Measurements from ENCODE around the gene ZNF655.
A peak's percentile ranks its signal among the peaks of the same experiment; 100 is the strongest.

Gene ZNF655

GRCh38 chr7:99615989-99616358 lies 57.5 kb downstream of the ZNF655 start:
- peak in 1 of 2 donors; percentile 11 for DNase-seq

DNA sequence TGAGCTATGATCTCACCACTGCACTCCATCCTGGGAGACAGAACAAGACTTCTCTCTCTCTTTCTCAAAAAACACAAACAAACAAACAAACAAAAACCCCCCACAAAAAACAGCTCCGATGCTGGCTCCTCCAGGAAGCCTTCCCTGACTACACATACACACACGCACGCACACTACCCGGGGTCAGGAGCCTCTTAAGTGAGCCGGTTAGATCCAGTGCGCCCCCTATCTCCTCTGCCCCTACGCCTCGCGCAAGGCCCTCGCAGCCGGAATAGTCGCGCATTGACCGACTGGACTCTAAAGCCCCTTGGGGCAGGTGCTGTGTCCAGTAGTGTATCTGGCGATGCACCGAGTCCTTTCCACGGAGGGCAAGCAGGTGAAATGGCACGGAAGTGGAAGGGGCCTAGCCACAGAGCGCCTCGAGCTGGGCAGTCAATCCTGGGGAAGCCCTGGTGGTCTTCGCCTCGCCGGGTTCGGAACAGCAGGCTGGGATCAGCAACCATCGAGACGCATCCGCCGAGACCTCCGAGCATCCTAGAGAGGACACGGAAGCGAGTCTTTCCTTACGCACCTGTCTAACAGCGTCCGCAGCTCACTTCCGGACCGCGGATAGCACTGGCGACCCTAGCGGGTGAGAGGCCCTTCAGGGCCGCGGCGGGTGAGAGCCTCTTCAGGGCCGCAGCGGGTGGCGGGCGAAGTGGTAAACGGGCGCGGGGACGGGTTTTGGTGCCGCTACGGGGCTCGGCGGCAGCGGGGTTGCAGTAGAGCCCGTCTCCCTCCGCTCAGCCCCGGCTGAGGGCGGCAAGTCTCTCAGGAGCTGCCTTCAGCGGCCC lies 58.1 kb downstream of the ZNF655 start, which contains the start of gene ZSCAN25:
Gene ZSCAN25, plus strand, starts transcription at position 588 of the 833 bp plus-strand sequence. CDS start 2,661 bp downstream, outside the sequence.
- peak; percentile 71 to 83 for DNase-seq

GRCh38 chr7:99617192-99617781 lies 58.8 kb downstream of the ZNF655 start:
- peak; percentile 10 to 26 for DNase-seq

- DNase-seq = no peak
Measured at GRCh38 chr7:99618726-99619125, 60.3 kb downstream of the ZNF655 start.

- no peak for DNase-seq
Measured at GRCh38 chr7:99619571-99620130, 61.2 kb downstream of the ZNF655 start.

DNA sequence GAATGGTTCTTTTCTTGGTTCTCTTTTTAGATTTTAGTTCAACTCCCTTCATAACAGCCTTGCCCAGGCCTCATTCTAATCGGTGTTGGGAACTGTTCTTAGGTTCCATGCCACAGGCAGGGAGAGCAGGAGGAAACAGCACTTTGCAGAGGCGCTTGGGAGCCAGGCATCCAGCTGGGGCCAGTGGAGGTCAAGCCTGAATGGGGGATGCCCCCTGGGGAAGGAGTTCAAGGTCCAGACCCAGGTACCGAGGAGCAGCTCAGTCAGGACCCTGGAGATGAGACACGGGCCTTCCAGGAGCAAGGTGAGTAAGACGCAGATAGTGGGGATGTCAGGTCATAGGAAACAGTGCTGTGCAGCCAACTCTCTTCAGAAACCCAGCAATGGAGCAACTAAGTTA lies 62.8 kb downstream of the ZNF655 start:
- DNase-seq = no peak

DNA sequence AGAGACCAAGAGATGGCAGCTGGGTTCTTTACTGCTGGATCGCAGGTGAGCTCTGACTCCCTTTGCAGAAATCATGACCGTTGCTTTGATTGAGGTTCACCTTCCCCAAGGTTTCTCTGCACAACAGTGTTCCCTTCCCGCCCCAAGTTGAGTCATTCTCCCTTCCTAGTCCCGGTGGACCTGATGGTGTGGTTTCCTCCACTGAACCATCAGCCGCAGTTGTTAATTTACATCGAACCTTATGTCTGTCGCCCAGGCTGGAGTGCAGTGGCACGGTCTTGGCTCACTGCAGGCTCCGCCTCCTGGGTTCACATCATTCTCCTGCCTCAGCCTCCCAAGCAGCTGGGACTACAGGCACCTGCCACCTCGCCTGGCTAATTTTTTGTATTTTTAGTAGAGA lies 64.2 kb downstream of the ZNF655 start:
- no peak for DNase-seq

DNA sequence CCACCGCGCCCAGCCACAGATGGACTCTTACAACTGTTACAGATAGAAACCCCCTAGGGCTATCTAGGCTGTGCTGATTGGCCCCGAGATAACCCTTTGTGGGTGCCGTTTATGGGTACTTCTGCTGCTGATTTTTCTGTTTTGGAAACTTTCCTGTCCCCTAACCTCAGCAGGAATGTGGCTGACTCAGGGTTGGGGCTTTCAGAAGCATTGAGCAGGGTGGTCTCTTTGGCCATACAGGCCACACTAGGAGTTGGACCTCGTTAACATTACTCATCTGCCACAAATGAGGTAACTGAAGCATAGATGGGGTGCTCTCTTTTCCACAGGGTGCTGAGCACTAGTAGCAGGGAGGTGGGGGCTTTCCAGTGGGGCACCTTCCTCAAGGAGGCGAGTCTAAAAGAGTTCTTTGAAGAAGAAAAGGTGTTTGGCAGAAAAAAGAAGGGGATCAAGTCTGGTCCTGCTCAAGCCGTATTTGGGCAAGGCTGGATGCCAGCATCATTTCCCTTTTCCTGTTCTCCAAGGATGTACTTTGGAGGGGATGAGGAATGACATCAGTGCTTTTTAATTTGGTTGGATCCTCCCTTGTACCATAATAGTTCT lies 64.8 kb downstream of the ZNF655 start:
- DNase-seq = no peak

GRCh38 chr7:99623702-99624447 lies 65.4 kb downstream of the ZNF655 start:
- no peak for DNase-seq

DNA sequence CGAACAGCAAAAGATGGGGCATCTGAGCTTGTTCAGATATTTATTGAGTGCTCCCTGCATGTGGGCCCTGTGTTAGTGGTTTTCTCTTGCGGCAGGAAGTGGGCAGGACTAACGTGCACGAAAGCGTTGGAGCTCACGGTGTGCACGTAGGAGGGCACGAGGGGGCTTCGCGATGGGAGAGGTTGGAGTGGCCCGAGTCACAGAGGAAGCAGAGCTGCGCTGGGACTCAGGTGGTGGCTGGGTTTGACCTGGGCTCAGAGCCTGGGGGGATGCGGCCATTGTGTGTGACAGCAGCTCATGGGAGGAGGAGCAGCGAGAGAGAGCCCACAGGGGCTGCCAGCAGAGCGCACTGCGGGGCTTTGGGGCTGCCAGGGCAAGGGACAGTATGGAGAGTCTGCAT lies 66.0 kb downstream of the ZNF655 start:
- no peak for DNase-seq

DNA sequence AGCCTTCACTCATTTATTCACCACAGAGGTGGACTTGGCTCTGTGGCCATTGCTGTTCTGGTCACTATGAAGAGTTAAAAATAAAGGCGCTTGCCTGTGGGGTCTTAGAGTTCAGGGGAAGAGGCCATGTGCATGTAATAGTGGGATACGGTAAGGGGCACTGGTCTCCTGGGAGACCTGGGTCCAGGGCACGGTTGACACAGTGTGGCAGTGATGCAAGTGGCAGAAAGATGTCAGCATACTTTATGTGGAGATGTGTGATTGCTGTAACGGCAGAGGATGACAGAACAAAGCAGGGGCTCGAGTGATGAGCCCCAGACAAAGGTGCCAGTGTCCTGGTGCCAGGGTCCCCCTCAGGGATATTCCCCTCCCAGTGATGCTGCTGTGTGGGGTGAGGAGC lies 66.9 kb downstream of the ZNF655 start:
- no peak for DNase-seq

GRCh38 chr7:99625961-99626360 lies 67.5 kb downstream of the ZNF655 start:
- no peak for DNase-seq
